ELR (cell line): ENCODE data around the gene CD8B2.
"Not testable (repeated sequence)": the region's sequence is repeated elsewhere in the genome, so short reads cannot be mapped to it uniquely, and the experiment has no call there.

ENCODE experiments used
- DNase-seq: peaks from one replicate; pipeline ENCODE4 v3.0.0-alpha.2; 2015; ENCODE audit warnings: low read depth

The CD8B2 gene

DNA sequence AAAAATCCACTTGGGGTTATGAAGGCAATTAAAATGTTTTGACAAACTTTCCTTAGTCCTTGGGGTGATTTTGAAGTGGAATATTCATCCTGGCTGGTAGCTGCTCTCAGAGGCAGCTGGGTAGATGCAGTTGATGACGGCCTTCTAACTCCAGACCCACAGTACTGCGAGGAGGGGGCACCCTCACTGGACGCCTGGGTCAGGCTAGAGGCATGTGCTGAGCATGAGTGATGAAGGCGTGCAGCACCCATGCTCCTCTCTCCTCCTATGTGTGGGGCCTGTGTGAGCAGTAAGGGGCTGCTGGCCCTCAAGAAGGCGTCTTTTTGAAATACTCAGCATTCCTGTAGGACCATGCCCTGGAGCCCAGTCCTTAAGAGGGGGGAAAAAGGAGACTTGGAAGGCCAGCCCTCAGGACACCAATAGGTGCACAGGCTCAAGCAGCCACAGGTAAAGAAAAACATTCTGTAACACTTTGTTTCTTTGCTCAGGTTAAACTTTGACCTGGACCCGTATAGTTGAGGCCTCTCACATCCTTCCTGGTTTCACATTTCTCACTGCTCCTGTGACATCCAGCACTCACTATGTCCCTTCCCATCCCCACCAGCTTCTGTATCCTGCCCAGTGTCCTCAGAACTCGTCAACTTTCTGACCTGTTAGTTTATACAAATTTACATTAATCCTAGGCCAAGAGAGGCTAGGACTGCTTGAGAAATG lies 64.4 kb downstream of the CD8B2 start:
- DNase-seq, result no peak

DNA sequence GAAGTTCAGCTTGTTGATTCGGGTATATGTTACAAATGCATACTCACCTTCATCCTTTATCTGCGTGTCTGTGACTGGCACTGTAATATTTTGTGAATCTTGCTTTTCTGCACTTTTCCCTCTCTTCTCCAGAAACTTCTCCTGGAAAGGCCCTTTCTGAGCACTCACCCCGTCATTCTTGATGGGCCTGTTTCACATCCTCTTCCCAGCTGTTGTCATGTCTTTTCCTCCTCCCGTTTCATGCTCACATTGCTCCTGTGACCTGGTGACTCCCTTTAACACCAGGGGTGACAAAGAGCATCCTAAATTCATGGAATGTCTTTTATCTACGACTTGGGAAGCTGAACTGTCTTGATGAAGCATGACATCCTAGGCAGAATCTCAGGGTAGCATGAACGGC lies 65.8 kb downstream of the CD8B2 start:
- DNase-seq, result no peak

DNA sequence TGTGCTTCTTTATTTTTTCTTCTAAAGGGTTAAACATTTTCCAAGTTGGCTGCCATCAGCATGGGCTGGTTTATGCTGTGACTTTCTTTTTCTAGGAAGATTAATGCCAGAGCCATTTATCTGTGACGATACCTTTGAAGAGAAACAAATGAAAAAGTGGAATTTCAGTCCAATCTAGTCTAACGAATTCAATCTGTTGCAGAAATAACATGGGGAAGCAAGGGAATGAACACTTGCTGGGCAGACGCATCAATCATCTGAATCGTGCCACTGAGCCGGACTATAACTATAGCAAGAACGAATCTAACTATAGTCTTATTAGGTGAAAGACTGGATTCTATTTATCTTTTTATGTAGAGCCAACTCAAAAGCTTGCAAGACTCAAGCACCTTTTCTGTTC lies 66.2 kb downstream of the CD8B2 start:
- DNase-seq, result no peak

DNA sequence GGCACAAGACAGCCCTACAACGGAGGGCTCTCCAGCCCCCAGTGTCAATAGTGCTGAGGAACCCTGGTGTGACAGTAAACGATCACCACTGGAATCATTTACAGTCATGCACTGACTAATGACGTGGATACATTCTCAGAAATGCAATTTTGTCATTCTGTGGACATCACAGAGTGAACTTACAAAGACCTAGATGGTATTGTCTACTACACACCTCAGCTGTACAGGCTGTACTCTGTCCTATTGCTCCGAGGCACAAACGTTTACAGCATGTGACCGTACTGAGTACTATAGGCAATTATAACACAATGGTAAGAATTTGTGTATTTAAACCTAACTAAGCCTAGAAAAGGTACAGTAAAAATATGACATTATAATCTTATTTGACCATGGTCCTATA lies 67.2 kb downstream of the CD8B2 start:
- DNase-seq, result no peak

DNA sequence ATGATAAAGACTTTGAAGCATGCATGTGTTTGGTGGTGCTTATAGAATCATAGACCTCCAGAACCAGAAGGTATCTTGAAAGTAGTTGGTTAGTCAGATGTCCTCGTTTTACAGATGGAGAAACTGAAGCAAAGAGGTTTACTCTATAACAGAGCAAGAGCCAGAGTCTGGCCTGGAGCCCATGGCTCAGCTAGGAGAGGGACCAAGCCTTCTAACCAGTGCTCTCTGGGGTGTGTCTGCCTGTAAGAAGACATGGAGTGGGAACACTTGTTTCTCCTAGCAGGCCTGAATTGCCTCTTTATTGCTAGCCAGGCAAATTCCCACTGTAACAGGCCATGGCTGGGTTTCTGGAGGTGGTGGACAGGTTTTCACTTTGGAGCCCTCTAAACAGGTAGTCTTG lies 67.9 kb downstream of the CD8B2 start:
- no peak for DNase-seq

DNA sequence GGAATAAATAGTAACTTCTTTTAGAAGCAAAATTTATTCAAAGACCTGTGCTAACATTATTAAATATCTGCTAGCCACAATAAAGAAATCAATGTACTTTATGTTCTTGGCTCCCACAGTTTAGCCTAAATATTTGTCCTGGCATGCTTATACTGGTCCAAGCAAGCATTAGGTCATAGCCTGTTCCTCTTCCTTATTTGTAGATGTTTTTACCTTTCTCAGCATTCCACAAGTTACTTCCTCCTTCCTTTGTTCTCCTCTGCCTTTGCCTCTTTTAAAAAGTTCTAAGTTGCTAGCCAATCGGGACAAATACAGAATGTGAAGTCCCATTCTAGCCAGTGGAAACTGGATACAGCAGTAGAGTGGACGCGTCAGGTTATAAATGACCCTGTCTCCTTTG lies 72.6 kb downstream of the CD8B2 start:
- DNase-seq, result not testable (repeated sequence)

DNA sequence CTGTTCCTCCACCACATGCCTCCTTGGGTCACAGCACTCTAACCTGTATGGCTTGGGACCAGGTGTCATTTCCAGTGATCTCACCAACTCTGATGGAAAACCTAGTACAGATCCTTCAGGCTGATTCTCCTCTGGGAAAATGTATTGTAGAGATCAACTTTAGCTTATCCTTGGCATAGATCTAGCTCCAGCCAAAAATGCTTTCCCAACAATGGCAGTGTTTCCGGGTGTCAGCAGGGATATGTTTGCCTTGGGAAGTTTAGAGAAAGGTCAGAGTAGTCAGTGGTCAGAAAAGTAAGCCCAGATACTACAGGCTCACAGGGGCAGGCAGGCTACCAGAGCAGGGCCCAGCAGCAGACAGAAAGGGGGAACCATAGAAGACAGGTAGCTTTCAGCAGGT lies 73.6 kb downstream of the CD8B2 start:
- DNase-seq, result no peak

DNA sequence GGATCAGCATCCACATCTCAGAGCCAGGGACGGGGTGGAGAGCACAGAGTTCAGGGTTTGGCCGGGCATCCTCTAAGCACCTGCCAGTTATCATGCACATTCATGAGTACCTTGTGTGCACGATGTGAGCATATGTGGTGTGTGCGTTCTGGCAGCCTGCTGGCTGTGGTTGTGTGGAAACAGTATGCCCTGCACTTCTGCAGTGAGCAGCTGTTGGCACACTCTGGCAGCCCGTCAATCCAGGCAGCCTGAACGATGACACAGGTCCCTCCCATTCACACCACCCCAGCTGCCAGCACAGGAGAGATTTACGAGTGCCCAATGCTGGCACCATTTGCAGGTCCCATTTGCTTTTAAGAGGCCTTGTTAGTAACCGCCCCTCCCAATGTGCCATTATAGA lies 74.2 kb downstream of the CD8B2 start:
- no peak for DNase-seq

DNA sequence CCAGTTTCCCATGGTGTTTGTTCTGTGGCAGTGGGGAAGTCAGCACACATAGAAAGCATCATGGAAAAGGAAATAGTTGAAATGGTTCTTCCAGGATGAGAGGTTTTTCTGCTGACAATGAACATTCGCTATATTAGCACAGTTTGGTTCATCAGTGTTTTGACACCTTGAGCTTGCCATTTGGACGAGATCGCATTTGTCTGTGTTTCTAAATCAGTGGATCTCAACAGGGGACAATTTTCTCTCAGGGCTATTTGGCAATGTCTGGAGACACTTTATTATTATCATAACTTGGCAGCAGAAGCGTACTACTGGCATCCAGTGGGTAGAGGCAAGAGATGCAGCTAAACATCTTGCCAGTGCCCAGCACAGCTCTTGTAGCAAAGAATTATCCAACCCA lies 74.6 kb downstream of the CD8B2 start:
- DNase-seq, result no peak

DNA sequence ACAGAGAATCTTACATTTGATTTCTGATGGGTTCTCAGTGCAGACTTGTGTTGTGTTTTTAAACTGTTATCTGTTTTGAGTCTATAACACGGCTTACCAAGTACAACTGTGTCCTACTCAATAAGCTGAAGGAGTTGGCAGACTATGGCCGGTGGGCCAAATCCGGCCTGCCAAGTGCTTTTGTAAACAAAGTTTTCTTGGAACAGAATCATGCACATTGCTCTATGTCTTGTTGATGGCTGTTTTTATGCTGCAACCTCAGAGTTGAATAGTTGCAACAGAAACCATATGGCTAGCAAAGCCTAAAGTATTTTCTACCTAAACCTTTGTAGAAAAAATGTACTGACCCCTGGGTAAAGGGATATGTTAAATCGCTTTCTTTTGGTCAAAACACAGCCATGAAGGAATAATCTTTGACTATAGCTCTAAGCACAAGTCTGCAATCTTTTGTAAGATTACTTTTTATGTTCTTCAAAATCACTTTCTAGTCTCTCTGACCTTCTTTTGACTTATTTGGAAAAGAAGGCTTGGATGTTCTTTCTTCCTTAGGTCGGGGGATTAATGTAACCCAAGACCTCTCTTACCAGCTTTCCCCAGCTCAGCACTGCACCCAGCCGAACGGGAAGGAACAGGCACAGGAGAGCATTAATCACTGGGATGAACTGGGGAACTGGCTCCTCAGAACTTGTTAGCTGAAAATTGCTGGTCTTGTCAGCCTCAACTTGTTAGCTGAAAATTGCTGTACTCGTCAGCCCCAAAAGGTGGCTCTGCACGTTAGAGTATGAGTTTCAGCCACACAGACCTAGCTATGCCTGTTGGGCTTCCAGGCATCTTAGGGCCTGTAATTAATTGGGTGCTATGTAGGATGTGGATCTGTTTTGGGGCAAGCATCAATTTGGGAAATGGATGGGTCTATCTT lies 75.4 kb downstream of the CD8B2 start:
- no peak for DNase-seq

DNA sequence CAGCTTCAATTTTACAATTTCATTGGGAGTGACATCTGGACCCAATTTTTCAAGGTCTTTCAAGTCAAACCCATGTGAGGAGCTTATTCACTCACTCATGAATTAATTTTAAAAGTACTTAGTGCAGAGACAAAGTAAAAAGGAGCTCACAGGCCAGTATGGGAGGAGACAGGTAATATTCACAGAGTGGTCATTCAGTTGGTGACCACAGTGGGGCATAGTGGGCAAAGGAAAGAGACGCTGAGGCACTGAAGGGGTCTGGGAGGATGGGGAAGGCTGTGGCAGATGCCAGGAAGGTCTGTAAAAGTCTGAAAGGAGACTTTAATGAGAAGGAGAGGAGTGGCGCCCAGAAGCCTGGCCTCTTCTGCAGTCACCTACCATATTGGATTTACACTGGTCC lies 76.0 kb downstream of the CD8B2 start:
- no peak for DNase-seq

DNA sequence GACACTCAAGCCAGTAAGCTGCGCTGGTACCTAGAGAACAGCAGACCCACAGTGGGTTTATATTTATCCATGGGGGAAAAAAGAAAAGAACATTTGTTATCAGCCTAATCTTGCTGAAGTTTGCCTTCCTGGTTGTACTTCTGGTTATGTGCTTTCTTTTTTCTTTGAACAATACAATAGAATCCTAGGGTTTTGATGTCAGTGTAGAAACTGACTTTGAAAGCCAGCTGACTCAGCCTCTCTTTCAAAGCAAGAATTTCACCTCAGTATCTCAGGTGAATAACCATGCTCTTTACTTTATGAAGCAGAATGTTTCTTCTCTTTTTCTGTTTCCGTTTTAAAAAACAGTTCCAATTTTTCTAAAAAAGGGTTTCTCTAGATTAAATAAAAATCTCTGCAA lies 78.4 kb downstream of the CD8B2 start:
- no peak for DNase-seq

DNA sequence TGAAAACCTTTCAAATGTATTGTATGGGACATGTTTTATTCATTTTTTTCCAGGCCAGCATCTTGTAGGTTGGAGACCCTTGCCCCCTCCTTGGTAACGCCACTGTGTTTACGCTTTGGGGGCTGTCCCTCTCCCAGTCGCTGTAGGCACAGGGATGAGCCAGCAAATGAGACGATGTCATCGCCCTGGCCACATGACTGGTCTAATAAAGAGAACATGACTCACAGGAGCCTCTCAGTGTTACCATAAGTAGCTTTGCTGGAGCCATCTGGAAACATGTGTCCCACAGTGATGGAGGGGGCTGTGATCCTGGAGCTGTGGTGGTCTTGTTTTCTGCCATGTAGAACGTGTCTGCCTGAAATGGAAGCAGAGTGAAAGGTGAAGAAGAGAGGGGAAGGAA lies 78.9 kb downstream of the CD8B2 start:
- peak; percentile 4 for DNase-seq

DNA sequence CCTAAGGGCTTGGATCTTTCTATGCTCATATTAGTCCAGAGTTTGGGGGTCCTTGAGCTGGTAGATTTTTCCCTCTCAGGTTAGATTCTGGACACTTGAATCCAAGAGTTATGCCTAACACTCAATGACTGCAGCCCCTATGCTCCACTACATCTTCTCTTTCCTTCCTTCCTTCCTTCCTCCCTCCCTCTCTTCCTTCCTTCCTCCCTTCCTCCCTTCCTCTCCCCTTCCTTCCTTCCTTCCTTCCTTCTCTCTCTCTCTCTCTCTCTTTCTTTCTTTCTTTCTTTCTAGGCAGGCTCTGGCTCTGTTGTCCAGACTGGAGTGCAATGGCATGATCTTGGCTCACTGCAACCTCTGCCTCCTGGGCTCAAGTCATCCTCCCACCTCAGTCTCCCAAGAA lies 79.3 kb downstream of the CD8B2 start:
- not testable (repeated sequence) for DNase-seq

DNA sequence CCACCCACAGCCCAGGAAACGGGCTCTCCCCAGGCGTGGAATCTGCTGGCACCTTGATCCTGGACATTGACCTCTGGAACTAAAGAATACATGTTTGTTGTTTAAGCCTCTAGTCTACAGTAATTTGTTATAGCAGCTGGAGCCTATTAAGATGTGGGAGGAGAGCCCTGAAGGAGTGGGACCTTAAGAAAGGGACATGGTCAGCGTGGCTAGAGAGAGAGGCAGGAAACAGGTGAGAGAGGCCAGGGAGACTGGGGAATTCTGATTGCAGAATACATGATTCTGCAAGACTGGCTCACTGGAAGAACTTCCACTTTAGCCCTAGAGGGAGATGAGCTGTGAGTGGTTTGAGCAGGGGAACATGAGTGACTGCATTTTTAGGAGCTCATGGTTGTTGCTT lies 83.2 kb downstream of the CD8B2 start:
- DNase-seq, result no peak
